IPS-15b (cell line): ENCODE measurements around the gene INVS.
"Not testable (repeated sequence)": the region's sequence is repeated elsewhere in the genome, so short reads cannot be mapped to it uniquely, and the experiment has no call there.

Experiments used
- H3K27me3 ChIP-seq: one replicate; pipeline ENCODE4 v1.6.1; 2013; ENCODE audit warnings: low read length; ENCODE audit not compliant: control insufficient read depth, insufficient read depth
- H3K36me3 ChIP-seq: one replicate; pipeline ENCODE4 v1.6.1; 2013; ENCODE audit warnings: low read length; ENCODE audit not compliant: control insufficient read depth, insufficient read depth
- H3K4me1 ChIP-seq: one replicate; pipeline ENCODE4 v1.6.1; 2013; ENCODE audit warnings: mild to moderate bottlenecking, low read length; ENCODE audit not compliant: control insufficient read depth, insufficient read depth
- H3K4me3 ChIP-seq: one replicate; pipeline ENCODE4 v1.5.1; 2013; ENCODE audit warnings: low read depth, low read length
- H3K9ac ChIP-seq: one replicate; pipeline ENCODE4 v1.6.1; 2013; ENCODE audit warnings: low read depth, mild to moderate bottlenecking, low read length
- H3K9me3 ChIP-seq: one replicate; pipeline ENCODE4 v1.6.1; 2013; ENCODE audit warnings: mild to moderate bottlenecking, low read length; ENCODE audit not compliant: control insufficient read depth, insufficient read depth

The INVS gene

GRCh38 chr9:100069068-100069467 lies 30.0 kb upstream of the INVS start:
- not testable (repeated sequence) for H3K4me1 ChIP-seq, H3K4me3 ChIP-seq, H3K9ac ChIP-seq, H3K9me3 ChIP-seq, H3K27me3 ChIP-seq, H3K36me3 ChIP-seq

- Histone ChIP-seq H3K9ac (no peak overlapping the region), H3K4me1 (no peaks in the 10 kb centered on the region), H3K36me3 (no peaks in the 10 kb centered on the region), H3K9me3 (no peaks in the 10 kb centered on the region), H3K27me3 (no peaks in the 10 kb centered on the region), H3K4me3 (no peak overlapping the region)
Observed at GRCh38 chr9:100070104-100071041, 28.7 kb upstream of the INVS start.

DNA sequence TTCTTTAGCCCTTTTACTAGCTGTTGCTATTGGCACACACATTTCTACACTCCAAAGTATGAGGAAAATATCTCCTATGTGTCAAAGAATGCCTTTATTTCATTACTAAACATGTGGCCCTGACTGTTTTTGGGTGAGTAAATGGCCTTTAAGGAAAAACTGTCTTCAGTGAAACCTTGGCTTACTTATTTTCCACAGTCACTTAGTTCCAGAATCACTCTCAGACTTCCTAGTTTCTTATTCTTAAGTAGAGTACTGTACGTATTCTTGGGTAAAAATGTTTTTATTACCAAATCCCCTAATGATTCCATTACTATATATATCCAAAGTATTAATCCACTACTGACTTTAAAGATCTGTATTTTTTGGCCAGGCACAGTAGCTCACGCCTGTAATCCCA lies 27.8 kb upstream of the INVS start:
- H3K4me3 ChIP-seq = no peak overlapping the region
- H3K9me3 ChIP-seq = no peaks in the 10 kb centered on the region
- H3K9ac ChIP-seq = no peak overlapping the region
- H3K36me3 ChIP-seq = no peaks in the 10 kb centered on the region
- H3K27me3 ChIP-seq = no peaks in the 10 kb centered on the region
- H3K4me1 ChIP-seq = no peaks in the 10 kb centered on the region

DNA sequence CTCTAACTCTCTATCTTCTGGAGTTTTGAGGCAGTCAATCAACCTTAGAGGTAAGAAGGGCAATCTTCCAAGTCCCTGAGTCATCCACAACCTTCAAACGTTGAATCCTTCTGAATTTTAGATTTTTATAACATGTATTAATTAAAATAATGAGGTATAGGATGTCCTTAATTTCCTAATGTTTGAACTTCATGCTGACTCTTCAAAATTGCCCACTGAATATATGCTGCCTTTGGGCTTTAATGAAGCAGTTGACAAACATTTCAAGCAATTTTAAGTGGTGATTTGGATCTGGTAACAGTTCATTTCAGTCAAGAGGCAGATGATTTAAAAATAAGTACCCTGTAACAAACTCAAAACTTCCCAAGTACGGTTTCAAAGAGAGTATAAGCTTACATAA lies 26.2 kb upstream of the INVS start:
- H3K4me1 ChIP-seq = no peaks in the 10 kb centered on the region
- no peaks in the 10 kb centered on the region for H3K27me3 ChIP-seq
- no peak overlapping the region for H3K4me3 ChIP-seq
- H3K9ac ChIP-seq = no peak overlapping the region
- H3K9me3 ChIP-seq = no peaks in the 10 kb centered on the region
- H3K36me3 ChIP-seq = no peaks in the 10 kb centered on the region

DNA sequence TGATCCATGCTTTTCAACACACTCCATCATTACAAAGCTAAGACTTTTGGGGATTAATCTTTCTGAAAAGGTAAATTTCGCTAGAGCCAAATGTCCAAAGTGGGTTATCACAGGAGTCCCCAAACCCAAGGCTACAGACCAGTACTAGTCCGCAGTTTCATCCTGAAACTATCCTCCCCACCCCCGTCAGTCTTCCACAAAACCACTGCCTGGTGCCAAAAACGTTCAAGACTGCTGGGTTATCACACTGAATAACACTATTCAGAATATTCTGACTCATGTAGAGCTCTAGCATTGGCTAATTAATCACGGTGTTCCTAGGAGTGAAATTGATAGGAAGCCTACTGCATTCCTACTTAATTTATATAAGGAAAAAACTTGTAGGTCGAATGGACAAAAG lies 24.9 kb upstream of the INVS start:
- no peaks in the 10 kb centered on the region for H3K36me3 ChIP-seq
- H3K4me1 ChIP-seq = no peaks in the 10 kb centered on the region
- no peak overlapping the region for H3K4me3 ChIP-seq
- H3K9me3 ChIP-seq = no peaks in the 10 kb centered on the region
- H3K9ac ChIP-seq = no peak overlapping the region
- H3K27me3 ChIP-seq = no peaks in the 10 kb centered on the region

GRCh38 chr9:100074989-100075388 lies 24.1 kb upstream of the INVS start:
- no peaks in the 10 kb centered on the region for H3K27me3 ChIP-seq
- no peaks in the 10 kb centered on the region for H3K9me3 ChIP-seq
- no peak overlapping the region for H3K9ac ChIP-seq
- H3K4me3 ChIP-seq = no peak overlapping the region
- H3K4me1 ChIP-seq = no peaks in the 10 kb centered on the region
- no peaks in the 10 kb centered on the region for H3K36me3 ChIP-seq

- H3K4me3 ChIP-seq, H3K36me3 ChIP-seq, H3K9me3 ChIP-seq, H3K9ac ChIP-seq, H3K27me3 ChIP-seq, H3K4me1 ChIP-seq: not testable (repeated sequence)
Observed at GRCh38 chr9:100076256-100076655, 22.8 kb upstream of the INVS start.

GRCh38 chr9:100082782-100083181 lies 16.3 kb upstream of the INVS start:
- Histone ChIP-seq H3K4me3 (no peak overlapping the region), H3K4me1 (peaks cover 12% of the 10 kb centered on the region), H3K27me3 (no peaks in the 10 kb centered on the region), H3K9me3 (no peaks in the 10 kb centered on the region), H3K36me3 (no peaks in the 10 kb centered on the region), H3K9ac (no peak overlapping the region)

GRCh38 chr9:100083448-100084127 lies 15.5 kb upstream of the INVS start:
- Histone ChIP-seq H3K36me3 (no peaks in the 10 kb centered on the region), H3K9ac (no peak overlapping the region), H3K4me3 (no peak overlapping the region), H3K27me3 (no peaks in the 10 kb centered on the region), H3K9me3 (no peaks in the 10 kb centered on the region), H3K4me1 (peaks cover 12% of the 10 kb centered on the region)

- Histone ChIP-seq H3K9ac (no peak overlapping the region), H3K36me3 (no peaks in the 10 kb centered on the region), H3K4me3 (no peak overlapping the region), H3K4me1 (peaks cover 12% of the 10 kb centered on the region), H3K27me3 (no peaks in the 10 kb centered on the region), H3K9me3 (no peaks in the 10 kb centered on the region)
Observed at GRCh38 chr9:100084128-100084453, 15.0 kb upstream of the INVS start.

DNA sequence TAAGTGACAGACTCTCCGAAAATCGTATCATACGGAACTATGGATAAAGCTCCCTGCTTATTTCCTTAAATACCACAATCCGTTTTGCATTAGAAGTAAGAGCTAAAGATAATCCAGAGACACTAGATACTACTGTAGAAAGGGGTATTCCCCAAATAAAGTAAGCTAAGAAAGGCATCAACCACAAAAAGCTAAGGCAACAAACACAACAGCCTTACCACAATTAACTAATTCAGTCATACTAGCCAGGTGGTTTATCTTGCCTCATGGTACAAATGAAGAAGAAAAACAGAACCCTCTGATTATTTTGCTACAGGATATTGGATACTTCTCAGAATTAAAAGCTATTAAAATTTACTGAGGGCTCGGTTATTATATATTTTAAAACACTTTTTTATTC lies 14.3 kb upstream of the INVS start:
- Histone ChIP-seq H3K27me3 (no peaks in the 10 kb centered on the region), H3K4me3 (no peak overlapping the region), H3K9me3 (no peaks in the 10 kb centered on the region), H3K4me1 (peaks cover 12% of the 10 kb centered on the region), H3K9ac (no peak overlapping the region), H3K36me3 (no peaks in the 10 kb centered on the region)

DNA sequence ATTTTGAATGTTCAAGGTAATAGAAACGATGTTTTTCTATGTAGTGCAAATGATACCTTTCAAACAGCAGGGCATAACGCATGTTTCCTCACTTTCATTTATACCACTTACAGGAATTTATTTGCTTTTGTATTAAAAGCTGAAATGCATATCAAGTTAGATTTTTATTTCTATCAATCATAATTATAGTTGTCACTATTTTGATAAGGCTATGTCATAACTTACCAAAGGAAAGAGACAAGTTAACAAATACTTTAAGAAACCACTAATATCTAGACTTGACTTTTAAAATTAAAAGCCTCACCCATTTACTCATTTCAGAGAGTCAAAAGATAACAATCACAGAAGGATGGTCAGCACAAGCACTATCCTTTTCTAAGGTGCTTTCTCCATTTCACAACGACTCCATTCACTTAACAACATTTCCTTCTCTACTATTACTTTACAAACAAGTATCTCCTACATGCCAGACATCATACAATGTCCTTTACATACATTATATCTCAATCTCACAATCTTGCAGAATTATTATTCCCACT lies 12.9 kb upstream of the INVS start:
- H3K4me3 ChIP-seq = no peak overlapping the region
- H3K9ac ChIP-seq = no peak overlapping the region
- no peaks in the 10 kb centered on the region for H3K27me3 ChIP-seq
- H3K9me3 ChIP-seq = no peaks in the 10 kb centered on the region
- H3K4me1 ChIP-seq = peaks cover 12% of the 10 kb centered on the region
- no peaks in the 10 kb centered on the region for H3K36me3 ChIP-seq
